K562 (cell line): ENCODE measurements around the gene CPED1. TPM values are rescaled to one million over a fixed set of nuclear protein-coding genes. Genes with fewer than 3 reads are reported as not detected.
A peak's percentile ranks its signal among the peaks of the same experiment; 100 is the strongest.

Experiments
- ARNT ChIP-seq, 2 experiments: fragments of 450-650 bp; IDR thresholded peaks; 2 replicates each; pipeline ENCODE4 v1.6.1; 2016; ENCODE audit warnings: mild to moderate bottlenecking in 1 of 2
- BCLAF1 ChIP-seq, 2 experiments: fragments of 450-650 bp in 1 of 2; IDR thresholded peaks; 2 replicates each; pipeline ENCODE4 v1.6.1; 2011 to 2017; ENCODE audit warnings: low read depth in 2 of 2, antibody characterized with exemption in 1 of 2, borderline replicate concordance in 1 of 2, low read length in 1 of 2, mild to moderate bottlenecking in 1 of 2, mixed read lengths in 1 of 2; ENCODE audit not compliant: control insufficient read depth in 1 of 2
- CTBP1 ChIP-seq: fragments of 450-650 bp; IDR thresholded peaks from 2 replicates; pipeline ENCODE4 v1.6.1; 2016; ENCODE audit warnings: borderline replicate concordance
- DMBX1 ChIP-seq: fragments of 250-450 bp; sonication (Bioruptor Pico); IDR thresholded peaks from 2 replicates; pipeline ENCODE4 v1.8.0; 2022; ENCODE audit warnings: inconsistent platforms, mild to moderate bottlenecking, moderate library complexity, borderline replicate concordance
- ELK3 ChIP-seq: fragments of 450-650 bp; formaldehyde crosslinking; IDR thresholded peaks from 2 replicates; pipeline ENCODE4 v1.4.0; 2020; ENCODE audit warnings: mild to moderate bottlenecking
- ERF ChIP-seq: fragments of 450-650 bp; formaldehyde crosslinking; IDR thresholded peaks from 2 replicates; pipeline ENCODE4 v1.4.0; 2020; ENCODE audit warnings: mild to moderate bottlenecking, mixed read lengths
- ETS1 ChIP-seq: conservative IDR thresholded peaks from 2 replicates; pipeline ENCODE4 v1.6.1; 2011; ENCODE audit warnings: low read depth, mild to moderate bottlenecking, low read length; ENCODE audit not compliant: control insufficient read depth
- KLF16 ChIP-seq: IDR thresholded peaks from 2 replicates; pipeline ENCODE4 v1.6.1; 2016; ENCODE audit warnings: antibody characterized with exemption
- MAFK ChIP-seq: IDR thresholded peaks from 2 replicates; pipeline ENCODE4 v1.6.1; 2011; ENCODE audit warnings: low read length, improper control_type of control experiment
- MITF ChIP-seq: IDR thresholded peaks from 2 replicates; pipeline ENCODE4 v1.6.1; 2014; ENCODE audit warnings: antibody characterized with exemption
- MXD1 ChIP-seq: fragments of 250-450 bp; sonication (Bioruptor Pico); IDR thresholded peaks from 2 replicates; pipeline ENCODE4 v1.8.0; 2021; ENCODE audit warnings: borderline replicate concordance, mild to moderate bottlenecking, moderate library complexity; ENCODE audit not compliant: poor library complexity, severe bottlenecking
- PREB ChIP-seq: sonication (generic); formaldehyde crosslinking; IDR thresholded peaks from 2 replicates; pipeline ENCODE4 v1.8.1; 2023; ENCODE audit warnings: mild to moderate bottlenecking, missing genetic modification reagents
- SAFB2 ChIP-seq: fragments of 200-400 bp; formaldehyde crosslinking; IDR thresholded peaks from 2 replicates; pipeline ENCODE4 v1.6.1; 2018; ENCODE audit warnings: borderline replicate concordance, low read length, low read depth, moderate library complexity; ENCODE audit not compliant: severe bottlenecking
- ZNF124 ChIP-seq: sonication (generic); formaldehyde crosslinking; IDR thresholded peaks from 2 replicates; pipeline ENCODE4 v1.8.1; 2022; ENCODE audit warnings: missing genetic modification reagents
- ZNF324 ChIP-seq: fragments of 250-450 bp; sonication (Bioruptor Pico); IDR thresholded peaks from 2 replicates; pipeline ENCODE4 v1.4.0; 2020; ENCODE audit warnings: mild to moderate bottlenecking
- ZNF445 ChIP-seq: fragments of 250-450 bp; sonication (Bioruptor Pico); IDR thresholded peaks from 2 replicates; pipeline ENCODE4 v1.4.0; 2020; ENCODE audit warnings: low read depth, mild to moderate bottlenecking, moderate library complexity
- ZNF511 ChIP-seq: sonication (generic); formaldehyde crosslinking; IDR thresholded peaks from 2 replicates; pipeline ENCODE4 v1.8.0; 2022; ENCODE audit warnings: mild to moderate bottlenecking, missing genetic modification reagents
- polyA plus RNA-seq, 8 experiments: library from polyadenylated mRNA; depleted of rRNA in 4 of 8; stranded (reverse) in 5 of 8; unstranded in 3 of 8; fragments of >200 nt; fragmentation: Nextera tagmentation in 2 of 8; fragmentation: Illumina TruSeq in 1 of 8; extraction: Ambion mirVana in 2 of 8; extraction: Trizol in 1 of 8; gene quantifications; 2 replicates each; pipeline versions ENCODE4 v1.2.1 to v1.2.3, GENCODE V29; 2011 to 2014; ENCODE audit warnings: inconsistent platforms in 1 of 8, missing spikeins in 1 of 8
- total RNA-seq, 7 experiments: library from RNA; depleted of rRNA in 6 of 7; stranded (reverse); fragments of >200 nt in 6 of 7; fragmentation: Illumina TruSeq in 2 of 7; extraction: Trizol in 2 of 7; gene quantifications; 2 replicates each; pipeline versions ENCODE4 v1.2.1 to v1.2.3, GENCODE V29; 2011 to 2021; ENCODE audit warnings: low replicate concordance in 1 of 7

Gene CPED1
- total and polyA plus RNA-seq, 9 of the 15 experiments (the other 6 are each of a cell fraction or from before 2014, with no cell fraction given), result 195 to 393 (median 290) TPM

GRCh38 chr7:121160150-121161008 is 171.9 kb downstream of the CPED1 start (continued):
- TF ChIP-seq ETS1 (no peak), MITF (no peak), ARNT (IDR thresholded peaks at IDR 0.05) (no peak), SAFB2 (no peak), BCLAF1 (IDR thresholded peaks at IDR 0.05; ENCODE audit: borderline replicate concordance in 1 of 2, control insufficient read depth in 1 of 2, low read depth in 2 of 2, low read length in 1 of 2) (no peak), CTBP1 (peak; percentile 58; the same call in 1 of the 2 replicates), ELK3 (CRISPR knock-in tag) (0 out of 2 replicates have a peak, but pooled peaks have one; percentile 13), KLF16 (no peak), PREB (CRISPR knock-in tag) (no peak), ERF (CRISPR knock-in tag) (0 out of 2 replicates have a peak, but pooled peaks have one; percentile 61), ZNF124 (no peak), ZNF511 (no peak), ZNF324 (CRISPR knock-in tag) (no peak), DMBX1 (CRISPR knock-in tag) (peak; percentile 96), MAFK (no peak), ZNF445 (CRISPR knock-in tag) (no peak), MXD1 (CRISPR knock-in tag) (no peak)
